GM23338 (cell line): Measurements from ENCODE around the gene TEX14. TPM values are rescaled to one million over a fixed set of nuclear protein-coding genes. Genes with fewer than 3 reads are reported as not detected.

Source experiments
- ATAC-seq: fragments of 200-7000 bp; cut with Tn5 transposase; 3 replicates; pipeline ENCODE4 v1.9.1; 2020
- DNase-seq: peaks from one replicate; pipeline ENCODE4 v3.0.0-alpha.2; 2015; ENCODE audit warnings: low spot score
- H2AFZ ChIP-seq: fragments of 200-600 bp; sonication (generic); 2 replicates; pipeline ENCODE4 v1.8.0; 2016; ENCODE audit warnings: antibody characterized with exemption, mild to moderate bottlenecking, moderate library complexity
- H3F3A ChIP-seq: fragments of 200-600 bp; sonication (generic); replicated peaks from 2 replicates; pipeline ENCODE4 v1.8.0; 2017; ENCODE audit warnings: antibody characterized with exemption, mixed run types, low read depth
- H3K27ac ChIP-seq: fragments of 200-600 bp; sonication (generic); 2 replicates; pipeline ENCODE4 v1.6.1; 2016; ENCODE audit warnings: low read depth
- H3K27me3 ChIP-seq: fragments of 200-600 bp; sonication (generic); 2 replicates; pipeline ENCODE4 v1.8.0; 2016; ENCODE audit warnings: mild to moderate bottlenecking, mixed run types, moderate library complexity; ENCODE audit not compliant: insufficient read depth
- H3K36me3 ChIP-seq: fragments of 200-600 bp; sonication (generic); 2 replicates; pipeline ENCODE4 v1.8.0; 2016; ENCODE audit warnings: mild to moderate bottlenecking; ENCODE audit not compliant: insufficient read depth
- H3K4me1 ChIP-seq: fragments of 200-600 bp; sonication (generic); 2 replicates; pipeline ENCODE4 v1.8.0; 2016; ENCODE audit warnings: mild to moderate bottlenecking, moderate library complexity; ENCODE audit not compliant: insufficient read depth
- H3K4me2 ChIP-seq: fragments of 200-600 bp; sonication (generic); 2 replicates; pipeline ENCODE4 v1.7.1; 2017; ENCODE audit warnings: mixed run types
- H3K4me3 ChIP-seq: fragments of 200-600 bp; sonication (generic); 2 replicates; pipeline ENCODE4 v1.6.1; 2016; ENCODE audit warnings: mixed run types
- H3K79me2 ChIP-seq: fragments of 200-600 bp; sonication (generic); replicated peaks from 2 replicates; pipeline ENCODE4 v1.8.0; 2017; ENCODE audit warnings: mild to moderate bottlenecking; ENCODE audit not compliant: insufficient read depth
- H3K9me2 ChIP-seq: fragments of 200-600 bp; sonication (generic); 2 replicates; pipeline ENCODE4 v1.8.0; 2017; ENCODE audit not compliant: insufficient read depth
- H4K20me1 ChIP-seq: fragments of 200-600 bp; sonication (generic); replicated peaks from 2 replicates; pipeline ENCODE4 v1.8.0; 2017; ENCODE audit warnings: mild to moderate bottlenecking; ENCODE audit not compliant: insufficient read depth
- H3K27ac Mint-ChIP-seq: 2 replicates; pipeline ENCODE4 v1.8.0; 2020; ENCODE audit warnings: inconsistent platforms, mild to moderate bottlenecking, moderate library complexity, mixed read lengths
- H3K27me3 Mint-ChIP-seq: 3 replicates; pipeline ENCODE4 v1.8.0; 2022; ENCODE audit warnings: low read depth, mild to moderate bottlenecking, moderate library complexity, mixed read lengths, inconsistent platforms; ENCODE audit not compliant: insufficient read depth, poor library complexity
- H3K36me3 Mint-ChIP-seq: 3 replicates; pipeline ENCODE4 v1.8.0; 2021; ENCODE audit warnings: low read depth, mild to moderate bottlenecking, inconsistent platforms, moderate library complexity, mixed read lengths
- H3K4me1 Mint-ChIP-seq: 3 replicates; pipeline ENCODE4 v1.8.0; 2020; ENCODE audit warnings: mild to moderate bottlenecking, inconsistent platforms, mixed read lengths
- H3K4me3 Mint-ChIP-seq: 3 replicates; pipeline ENCODE4 v1.8.0; 2021; ENCODE audit warnings: moderate library complexity, mild to moderate bottlenecking, inconsistent platforms, mixed read lengths
- H3K9me3 Mint-ChIP-seq: 3 replicates; pipeline ENCODE4 v1.8.0; 2020; ENCODE audit warnings: moderate library complexity, mild to moderate bottlenecking, inconsistent platforms, mixed read lengths
- CREB1 ChIP-seq: fragments of 250-450 bp; sonication (Bioruptor Pico); IDR thresholded peaks from 2 replicates; pipeline ENCODE4 v1.5.0; 2020; ENCODE audit warnings: low read depth, mild to moderate bottlenecking, moderate library complexity
- CTCF ChIP-seq, 2 experiments: fragments of 200-600 bp in 1 of 2; sonication (generic) in 1 of 2; conservative IDR thresholded peaks; 2 replicates each; pipeline versions ENCODE4 v1.5.1 to v1.6.1; 2016 to 2017; ENCODE audit warnings: antibody characterized with exemption in 2 of 2, low read depth in 2 of 2, mild to moderate bottlenecking in 2 of 2, moderate library complexity in 1 of 2
- EZH2 ChIP-seq: fragments of 200-600 bp; sonication (generic); IDR thresholded peaks from one replicate; pipeline ENCODE4 v1.8.0; 2017; ENCODE audit warnings: antibody characterized with exemption, mild to moderate bottlenecking, low read depth; ENCODE audit not compliant: unreplicated experiment
- EZH2phosphoT487 ChIP-seq: fragments of 200-600 bp; sonication (generic); IDR thresholded peaks from one replicate; pipeline ENCODE4 v1.8.1; 2018; ENCODE audit warnings: antibody characterized with exemption; ENCODE audit not compliant: unreplicated experiment
- JUNB ChIP-seq: IDR thresholded peaks from one replicate; pipeline ENCODE4 v1.6.1; 2016; ENCODE audit warnings: antibody characterized with exemption; ENCODE audit not compliant: unreplicated experiment
- NANOG ChIP-seq: IDR thresholded peaks from 2 replicates; pipeline ENCODE4 v1.6.1; 2016; ENCODE audit warnings: antibody characterized with exemption, borderline replicate concordance
- POLR2AphosphoS5 ChIP-seq: IDR thresholded peaks from 2 replicates; pipeline ENCODE4 v1.6.1; 2016; ENCODE audit warnings: antibody characterized with exemption, low read depth
- REST ChIP-seq: IDR thresholded peaks from one replicate; pipeline ENCODE4 v1.6.1; 2018; ENCODE audit warnings: antibody characterized with exemption; ENCODE audit not compliant: unreplicated experiment
- STAT1 ChIP-seq: IDR thresholded peaks from one replicate; pipeline ENCODE4 v1.6.1; 2016; ENCODE audit warnings: antibody characterized with exemption; ENCODE audit not compliant: unreplicated experiment
- ZNF114 ChIP-seq: fragments of 250-450 bp; sonication (Bioruptor Pico); IDR thresholded peaks from 2 replicates; pipeline ENCODE4 v1.5.0; 2020; ENCODE audit warnings: mild to moderate bottlenecking, moderate library complexity
- ZNF331 ChIP-seq: fragments of 250-450 bp; sonication (Bioruptor Pico); IDR thresholded peaks from 2 replicates; pipeline ENCODE4 v1.5.0; 2020; ENCODE audit warnings: low read depth, mild to moderate bottlenecking, moderate library complexity
- polyA plus RNA-seq: library from polyadenylated mRNA; unstranded; fragments of >200 nt; fragmentation: Nextera tagmentation; extraction: Ambion mirVana; gene quantifications from 2 replicates; pipeline ENCODE4 v1.2.1, GENCODE V29; 2016
- total RNA-seq: library from RNA; depleted of rRNA; stranded (reverse); fragments of >200 nt; shearing (Covaris generic); gene quantifications from 2 replicates; pipeline ENCODE4 v1.2.3, GENCODE V29; 2014
- TF ChIP-seq, protein P1 (sequence below): IDR thresholded peaks from 2 replicates; pipeline ENCODE4 v1.6.1; 2016; ENCODE audit warnings: antibody characterized with exemption

TEX14 gene
- total and polyA plus RNA-seq, 2 experiments from 2014 or later = 0.80 to 2.6 TPM

DNA sequence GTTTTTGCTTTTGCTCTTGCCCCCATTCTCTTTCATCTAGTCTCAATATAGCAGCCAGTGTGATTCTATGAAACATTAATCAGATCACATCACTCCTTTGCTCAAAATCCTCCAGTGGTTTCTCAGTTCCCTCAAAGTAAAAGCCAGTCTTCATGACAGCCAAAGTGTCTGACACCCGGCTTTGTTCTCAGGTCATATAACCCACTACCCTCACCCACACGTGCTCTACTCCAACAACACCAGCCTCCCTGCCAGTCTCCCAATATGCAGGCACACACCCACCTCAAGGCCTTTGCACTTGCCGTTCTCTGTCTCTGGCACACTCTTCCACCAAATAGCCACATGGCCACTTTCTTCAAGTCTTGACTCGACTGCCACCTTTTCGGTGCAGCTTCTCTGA, 181.8 kb downstream of the TEX14 start:
- peaks cover 73% of the 10 kb centered on the region for H3K36me3 Mint-ChIP-seq
- H3K4me2 ChIP-seq = no peak overlapping the region
- no peak for ATAC-seq
- no peak overlapping the region for H3K4me3 ChIP-seq
- no peak overlapping the region for H3K4me3 Mint-ChIP-seq
- H3K4me1 Mint-ChIP-seq = peaks cover 13% of the 10 kb centered on the region
- TF ChIP-seq NANOG (no peak), CREB1 (no peak), POLR2AphosphoS5 (no peak), STAT1 (no peak)
- H3K36me3 ChIP-seq = peaks cover 46% of the 10 kb centered on the region
- no peaks in the 10 kb centered on the region; the same call in 2 of the 3 replicates for H3K9me3 Mint-ChIP-seq
- peaks cover 21% of the 10 kb centered on the region for H3K79me2 ChIP-seq
- peaks cover 8% of the 10 kb centered on the region for H3K4me1 ChIP-seq
- H3K27ac ChIP-seq = no peak overlapping the region
- no peak overlapping the region for H2AFZ ChIP-seq
- no peak overlapping the region for H3K27ac Mint-ChIP-seq
- H3K27me3 Mint-ChIP-seq = peaks cover 5% of the 10 kb centered on the region
- H3K27me3 ChIP-seq = no peaks in the 10 kb centered on the region
- DNase-seq = no peak
- H3K9me2 ChIP-seq = no peaks in the 10 kb centered on the region
- no peaks in the 10 kb centered on the region; the same call in 1 of the 2 replicates for H4K20me1 ChIP-seq
- no peaks in the 10 kb centered on the region for H3F3A ChIP-seq

GRCh38 chr17:58508341-58509067, 183.3 kb downstream of the TEX14 start:
- no peaks in the 10 kb centered on the region for H3F3A ChIP-seq
- H3K36me3 Mint-ChIP-seq = peaks cover 89% of the 10 kb centered on the region
- no peak overlapping the region for H2AFZ ChIP-seq
- no peak overlapping the region for H3K27ac ChIP-seq
- H3K4me1 Mint-ChIP-seq = peaks cover 10% of the 10 kb centered on the region; the same call in 2 of the 3 replicates
- H3K4me1 ChIP-seq = peaks cover 5% of the 10 kb centered on the region; the same call in 1 of the 2 replicates
- H4K20me1 ChIP-seq = no peaks in the 10 kb centered on the region; the same call in 1 of the 2 replicates
- peaks cover 62% of the 10 kb centered on the region for H3K36me3 ChIP-seq
- no peaks in the 10 kb centered on the region for H3K9me2 ChIP-seq
- peaks cover 19% of the 10 kb centered on the region for H3K79me2 ChIP-seq
- H3K4me3 ChIP-seq = no peak overlapping the region
- H3K9me3 Mint-ChIP-seq = no peaks in the 10 kb centered on the region; the same call in 2 of the 3 replicates
- H3K27ac Mint-ChIP-seq = no peak overlapping the region
- DNase-seq = no peak
- no peaks in the 10 kb centered on the region for H3K27me3 ChIP-seq
- no peak for ATAC-seq
- peaks cover 5% of the 10 kb centered on the region for H3K27me3 Mint-ChIP-seq
- no peak overlapping the region for H3K4me3 Mint-ChIP-seq
- no peak overlapping the region for H3K4me2 ChIP-seq
- TF ChIP-seq EZH2 (no peak), STAT1 (no peak), NANOG (no peak), REST (no peak), CREB1 (no peak), CTCF (conservative IDR thresholded peaks at IDR 0.05; ENCODE audit: low read depth in 2 of 2) (no peak), ZNF331 (CRISPR knock-in tag) (no peak), EZH2phosphoT487 (no peak), JUNB (no peak), ZNF114 (CRISPR knock-in tag) (no peak)
- TF ChIP-seq, protein P1, sequence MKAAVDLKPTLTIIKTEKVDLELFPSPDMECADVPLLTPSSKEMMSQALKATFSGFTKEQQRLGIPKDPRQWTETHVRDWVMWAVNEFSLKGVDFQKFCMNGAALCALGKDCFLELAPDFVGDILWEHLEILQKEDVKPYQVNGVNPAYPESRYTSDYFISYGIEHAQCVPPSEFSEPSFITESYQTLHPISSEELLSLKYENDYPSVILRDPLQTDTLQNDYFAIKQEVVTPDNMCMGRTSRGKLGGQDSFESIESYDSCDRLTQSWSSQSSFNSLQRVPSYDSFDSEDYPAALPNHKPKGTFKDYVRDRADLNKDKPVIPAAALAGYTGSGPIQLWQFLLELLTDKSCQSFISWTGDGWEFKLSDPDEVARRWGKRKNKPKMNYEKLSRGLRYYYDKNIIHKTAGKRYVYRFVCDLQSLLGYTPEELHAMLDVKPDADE = no peak
